GM23338 (cell line): ENCODE results near the gene GCNT2.

ENCODE experiments used
- CREB1 ChIP-seq: fragments of 250-450 bp; sonication (Bioruptor Pico); IDR thresholded peaks from 2 replicates; pipeline ENCODE4 v1.5.0; 2020; ENCODE audit warnings: low read depth, mild to moderate bottlenecking, moderate library complexity
- EZH2 ChIP-seq: fragments of 200-600 bp; sonication (generic); IDR thresholded peaks from one replicate; pipeline ENCODE4 v1.8.0; 2017; ENCODE audit warnings: antibody characterized with exemption, mild to moderate bottlenecking, low read depth; ENCODE audit not compliant: unreplicated experiment
- EZH2phosphoT487 ChIP-seq: fragments of 200-600 bp; sonication (generic); IDR thresholded peaks from one replicate; pipeline ENCODE4 v1.8.1; 2018; ENCODE audit warnings: antibody characterized with exemption; ENCODE audit not compliant: unreplicated experiment
- JUNB ChIP-seq: IDR thresholded peaks from one replicate; pipeline ENCODE4 v1.6.1; 2016; ENCODE audit warnings: antibody characterized with exemption; ENCODE audit not compliant: unreplicated experiment
- NANOG ChIP-seq: IDR thresholded peaks from 2 replicates; pipeline ENCODE4 v1.6.1; 2016; ENCODE audit warnings: antibody characterized with exemption, borderline replicate concordance
- POLR2AphosphoS5 ChIP-seq: IDR thresholded peaks from 2 replicates; pipeline ENCODE4 v1.6.1; 2016; ENCODE audit warnings: antibody characterized with exemption, low read depth
- STAT1 ChIP-seq: IDR thresholded peaks from one replicate; pipeline ENCODE4 v1.6.1; 2016; ENCODE audit warnings: antibody characterized with exemption; ENCODE audit not compliant: unreplicated experiment
- ZNF114 ChIP-seq: fragments of 250-450 bp; sonication (Bioruptor Pico); IDR thresholded peaks from 2 replicates; pipeline ENCODE4 v1.5.0; 2020; ENCODE audit warnings: mild to moderate bottlenecking, moderate library complexity
- ZNF331 ChIP-seq: fragments of 250-450 bp; sonication (Bioruptor Pico); IDR thresholded peaks from 2 replicates; pipeline ENCODE4 v1.5.0; 2020; ENCODE audit warnings: low read depth, mild to moderate bottlenecking, moderate library complexity
- TF ChIP-seq, protein P1 (sequence below), 2 experiments: fragments of 200-600 bp in 1 of 2; sonication (generic) in 1 of 2; conservative IDR thresholded peaks; 2 replicates each; pipeline versions ENCODE4 v1.5.1 to v1.6.1; 2016 to 2017; ENCODE audit warnings: antibody characterized with exemption in 2 of 2, low read depth in 2 of 2, mild to moderate bottlenecking in 2 of 2, moderate library complexity in 1 of 2
- TF ChIP-seq, protein P2 (sequence below): IDR thresholded peaks from 2 replicates; pipeline ENCODE4 v1.6.1; 2016; ENCODE audit warnings: antibody characterized with exemption
- TF ChIP-seq, protein P3 (sequence below): IDR thresholded peaks from one replicate; pipeline ENCODE4 v1.6.1; 2018; ENCODE audit warnings: antibody characterized with exemption; ENCODE audit not compliant: unreplicated experiment

DNA sequence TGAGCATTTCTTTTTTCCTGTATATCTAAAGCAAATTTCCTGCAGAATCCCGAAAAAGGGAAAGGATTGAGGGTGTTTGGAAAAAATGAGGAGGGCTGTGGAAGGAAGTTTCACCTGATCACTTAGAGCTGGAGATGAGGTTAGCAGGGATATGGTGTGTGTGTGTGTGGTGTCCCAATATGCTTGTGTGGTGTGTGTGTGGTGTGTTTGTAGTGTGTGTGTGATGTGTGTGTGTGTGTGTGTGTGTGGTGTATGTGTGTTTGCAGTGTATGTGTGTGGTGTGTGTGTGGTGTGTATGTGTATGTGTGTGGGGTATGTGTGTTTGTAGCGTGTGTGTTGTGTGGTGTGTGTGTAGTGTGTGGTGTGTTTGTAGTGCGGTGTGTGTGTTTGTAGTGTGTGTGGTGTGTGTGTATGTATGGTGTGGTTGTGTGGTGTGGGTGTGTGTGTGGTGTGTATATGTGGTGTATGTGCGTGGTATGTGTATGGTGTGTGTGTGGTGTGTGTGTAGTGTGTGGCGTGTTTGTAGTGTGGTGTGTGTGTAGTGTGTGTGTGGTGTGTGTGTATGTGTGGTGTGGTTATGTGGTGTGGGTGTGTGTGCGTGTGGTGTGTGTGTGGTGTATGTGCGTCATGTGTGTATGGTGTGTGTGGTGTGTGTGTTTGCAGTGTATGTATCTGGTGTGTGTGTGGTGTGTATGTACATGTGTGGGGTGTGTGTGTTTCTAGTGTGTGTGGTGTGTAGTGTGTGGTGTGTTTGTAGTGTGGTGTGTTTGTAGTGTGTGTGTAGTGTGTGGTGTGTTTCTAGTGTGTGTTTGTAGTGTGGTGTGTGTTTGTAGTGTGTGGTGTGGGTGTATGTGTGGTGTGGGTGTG, 67.6 kb downstream of the GCNT2 start:
- TF ChIP-seq, protein P1, sequence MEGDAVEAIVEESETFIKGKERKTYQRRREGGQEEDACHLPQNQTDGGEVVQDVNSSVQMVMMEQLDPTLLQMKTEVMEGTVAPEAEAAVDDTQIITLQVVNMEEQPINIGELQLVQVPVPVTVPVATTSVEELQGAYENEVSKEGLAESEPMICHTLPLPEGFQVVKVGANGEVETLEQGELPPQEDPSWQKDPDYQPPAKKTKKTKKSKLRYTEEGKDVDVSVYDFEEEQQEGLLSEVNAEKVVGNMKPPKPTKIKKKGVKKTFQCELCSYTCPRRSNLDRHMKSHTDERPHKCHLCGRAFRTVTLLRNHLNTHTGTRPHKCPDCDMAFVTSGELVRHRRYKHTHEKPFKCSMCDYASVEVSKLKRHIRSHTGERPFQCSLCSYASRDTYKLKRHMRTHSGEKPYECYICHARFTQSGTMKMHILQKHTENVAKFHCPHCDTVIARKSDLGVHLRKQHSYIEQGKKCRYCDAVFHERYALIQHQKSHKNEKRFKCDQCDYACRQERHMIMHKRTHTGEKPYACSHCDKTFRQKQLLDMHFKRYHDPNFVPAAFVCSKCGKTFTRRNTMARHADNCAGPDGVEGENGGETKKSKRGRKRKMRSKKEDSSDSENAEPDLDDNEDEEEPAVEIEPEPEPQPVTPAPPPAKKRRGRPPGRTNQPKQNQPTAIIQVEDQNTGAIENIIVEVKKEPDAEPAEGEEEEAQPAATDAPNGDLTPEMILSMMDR (conservative IDR thresholded peaks at IDR 0.05; ENCODE audit: low read depth in 2 of 2) = no peak
- TF ChIP-seq EZH2 (no peak), JUNB (no peak), EZH2phosphoT487 (no peak), POLR2AphosphoS5 (no peak; the same call in 1 of the 2 replicates), STAT1 (no peak), ZNF114 (CRISPR knock-in tag) (no peak), CREB1 (CRISPR knock-in tag) (no peak), NANOG (no peak), ZNF331 (CRISPR knock-in tag) (no peak)
- TF ChIP-seq, protein P2, sequence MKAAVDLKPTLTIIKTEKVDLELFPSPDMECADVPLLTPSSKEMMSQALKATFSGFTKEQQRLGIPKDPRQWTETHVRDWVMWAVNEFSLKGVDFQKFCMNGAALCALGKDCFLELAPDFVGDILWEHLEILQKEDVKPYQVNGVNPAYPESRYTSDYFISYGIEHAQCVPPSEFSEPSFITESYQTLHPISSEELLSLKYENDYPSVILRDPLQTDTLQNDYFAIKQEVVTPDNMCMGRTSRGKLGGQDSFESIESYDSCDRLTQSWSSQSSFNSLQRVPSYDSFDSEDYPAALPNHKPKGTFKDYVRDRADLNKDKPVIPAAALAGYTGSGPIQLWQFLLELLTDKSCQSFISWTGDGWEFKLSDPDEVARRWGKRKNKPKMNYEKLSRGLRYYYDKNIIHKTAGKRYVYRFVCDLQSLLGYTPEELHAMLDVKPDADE = no peak
- TF ChIP-seq, protein P3, sequence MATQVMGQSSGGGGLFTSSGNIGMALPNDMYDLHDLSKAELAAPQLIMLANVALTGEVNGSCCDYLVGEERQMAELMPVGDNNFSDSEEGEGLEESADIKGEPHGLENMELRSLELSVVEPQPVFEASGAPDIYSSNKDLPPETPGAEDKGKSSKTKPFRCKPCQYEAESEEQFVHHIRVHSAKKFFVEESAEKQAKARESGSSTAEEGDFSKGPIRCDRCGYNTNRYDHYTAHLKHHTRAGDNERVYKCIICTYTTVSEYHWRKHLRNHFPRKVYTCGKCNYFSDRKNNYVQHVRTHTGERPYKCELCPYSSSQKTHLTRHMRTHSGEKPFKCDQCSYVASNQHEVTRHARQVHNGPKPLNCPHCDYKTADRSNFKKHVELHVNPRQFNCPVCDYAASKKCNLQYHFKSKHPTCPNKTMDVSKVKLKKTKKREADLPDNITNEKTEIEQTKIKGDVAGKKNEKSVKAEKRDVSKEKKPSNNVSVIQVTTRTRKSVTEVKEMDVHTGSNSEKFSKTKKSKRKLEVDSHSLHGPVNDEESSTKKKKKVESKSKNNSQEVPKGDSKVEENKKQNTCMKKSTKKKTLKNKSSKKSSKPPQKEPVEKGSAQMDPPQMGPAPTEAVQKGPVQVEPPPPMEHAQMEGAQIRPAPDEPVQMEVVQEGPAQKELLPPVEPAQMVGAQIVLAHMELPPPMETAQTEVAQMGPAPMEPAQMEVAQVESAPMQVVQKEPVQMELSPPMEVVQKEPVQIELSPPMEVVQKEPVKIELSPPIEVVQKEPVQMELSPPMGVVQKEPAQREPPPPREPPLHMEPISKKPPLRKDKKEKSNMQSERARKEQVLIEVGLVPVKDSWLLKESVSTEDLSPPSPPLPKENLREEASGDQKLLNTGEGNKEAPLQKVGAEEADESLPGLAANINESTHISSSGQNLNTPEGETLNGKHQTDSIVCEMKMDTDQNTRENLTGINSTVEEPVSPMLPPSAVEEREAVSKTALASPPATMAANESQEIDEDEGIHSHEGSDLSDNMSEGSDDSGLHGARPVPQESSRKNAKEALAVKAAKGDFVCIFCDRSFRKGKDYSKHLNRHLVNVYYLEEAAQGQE = no peak
